GM12892 (cell line): ENCODE measurements around the gene AFMID.

ENCODE experiments used
- POLR2AphosphoS5 ChIP-seq: IDR thresholded peaks from 2 replicates; pipeline ENCODE4 v1.6.1; 2011; ENCODE audit warnings: low read depth, low read length, control low read depth
- TAF1 ChIP-seq: IDR thresholded peaks from 2 replicates; pipeline ENCODE4 v1.6.1; 2011; ENCODE audit warnings: low read depth, mild to moderate bottlenecking, control low read depth, low read length, borderline replicate concordance

DNA sequence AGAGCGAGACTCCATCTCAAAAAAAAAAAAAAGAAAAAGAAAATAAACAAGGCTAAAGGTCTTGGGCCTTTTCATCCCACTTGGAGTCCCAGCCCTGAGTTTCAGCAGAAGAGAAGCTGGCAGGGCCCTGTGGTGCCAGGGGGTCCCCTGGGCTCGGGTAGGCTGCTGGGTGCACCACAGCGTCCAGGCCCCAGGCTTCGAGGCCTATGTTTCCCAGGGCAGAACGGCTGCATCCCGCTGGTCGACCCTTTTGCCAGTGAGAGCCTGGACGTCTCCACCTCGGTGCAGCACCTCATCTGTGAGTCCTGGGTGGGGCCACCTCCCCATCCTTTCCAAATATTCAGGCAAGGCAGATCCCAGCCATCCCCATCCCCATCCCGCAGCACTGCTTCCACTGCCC lies 46.5 kb downstream of the AFMID start:
- TF ChIP-seq POLR2AphosphoS5, result no peak
- no peak for TF ChIP-seq TAF1
